ENCODE data around the gene EGFL7. TPM values are rescaled to one million over a fixed set of nuclear protein-coding genes. Genes with fewer than 3 reads are reported as not detected.

Gene EGFL7
- total RNA-seq, 1 donor = 3.3 TPM

DNA sequence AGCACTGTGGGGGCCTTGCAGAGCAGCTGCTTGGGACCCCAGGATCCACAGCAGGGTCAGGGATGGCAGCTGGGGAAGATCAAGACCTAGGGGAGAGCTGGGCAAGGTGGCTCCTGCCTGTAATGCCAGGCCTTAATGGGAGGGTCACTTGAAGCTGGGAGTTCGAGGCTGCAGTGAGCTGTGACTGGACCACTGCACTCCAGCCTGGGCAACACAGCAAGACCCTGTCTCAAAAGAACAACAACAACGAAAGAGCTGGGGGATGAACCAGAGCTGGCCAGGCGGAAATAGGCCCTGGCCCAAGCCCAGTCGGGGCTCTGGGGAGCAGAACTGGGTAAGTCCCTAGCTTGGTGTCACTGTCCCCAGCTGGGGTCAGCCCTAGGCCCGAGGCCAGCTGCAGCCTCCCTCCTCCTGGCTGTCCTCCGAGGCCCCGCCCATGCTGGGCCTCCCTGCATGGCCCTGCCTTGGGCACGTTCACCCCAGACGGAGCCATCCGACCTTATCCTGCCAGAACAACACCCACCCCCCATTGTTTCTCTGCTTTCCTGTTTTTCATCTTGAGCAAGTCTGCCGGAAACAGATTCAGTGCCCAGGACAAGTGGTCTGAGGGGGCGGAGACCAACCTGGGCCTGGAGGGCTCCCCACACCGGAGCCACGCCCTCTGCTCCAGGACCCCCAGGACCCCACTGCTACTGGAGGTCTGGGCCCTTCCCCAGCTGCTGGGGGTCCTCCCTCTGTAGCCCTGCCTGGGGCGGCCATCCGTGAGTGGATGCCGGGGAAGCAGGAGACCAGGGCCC is 51.6 kb downstream of the EGFL7 start:
- H3K4me1 ChIP-seq (ENCODE audit: insufficient read depth, low read length) = no peaks in the 10 kb centered on the region
- H3K4me2 ChIP-seq (ENCODE audit: insufficient read depth, low read length) = no peak overlapping the region
- no peak overlapping the region for H3K27ac ChIP-seq (ENCODE audit: low read depth, low read length)
- H4K20me1 ChIP-seq (ENCODE audit: insufficient read depth, low read length) = no peaks in the 10 kb centered on the region
- H3K79me2 ChIP-seq (ENCODE audit: insufficient read depth, low read length) = no peaks in the 10 kb centered on the region
- TF ChIP-seq, protein P1, sequence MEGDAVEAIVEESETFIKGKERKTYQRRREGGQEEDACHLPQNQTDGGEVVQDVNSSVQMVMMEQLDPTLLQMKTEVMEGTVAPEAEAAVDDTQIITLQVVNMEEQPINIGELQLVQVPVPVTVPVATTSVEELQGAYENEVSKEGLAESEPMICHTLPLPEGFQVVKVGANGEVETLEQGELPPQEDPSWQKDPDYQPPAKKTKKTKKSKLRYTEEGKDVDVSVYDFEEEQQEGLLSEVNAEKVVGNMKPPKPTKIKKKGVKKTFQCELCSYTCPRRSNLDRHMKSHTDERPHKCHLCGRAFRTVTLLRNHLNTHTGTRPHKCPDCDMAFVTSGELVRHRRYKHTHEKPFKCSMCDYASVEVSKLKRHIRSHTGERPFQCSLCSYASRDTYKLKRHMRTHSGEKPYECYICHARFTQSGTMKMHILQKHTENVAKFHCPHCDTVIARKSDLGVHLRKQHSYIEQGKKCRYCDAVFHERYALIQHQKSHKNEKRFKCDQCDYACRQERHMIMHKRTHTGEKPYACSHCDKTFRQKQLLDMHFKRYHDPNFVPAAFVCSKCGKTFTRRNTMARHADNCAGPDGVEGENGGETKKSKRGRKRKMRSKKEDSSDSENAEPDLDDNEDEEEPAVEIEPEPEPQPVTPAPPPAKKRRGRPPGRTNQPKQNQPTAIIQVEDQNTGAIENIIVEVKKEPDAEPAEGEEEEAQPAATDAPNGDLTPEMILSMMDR (IDR thresholded peaks at IDR 0.05; ENCODE audit: extremely low read depth, low read depth, low read length) = no peak
- peak; percentile 79 for DNase-seq (ENCODE audit: insufficient read length, low spot score, missing footprints)
- H3K4me3 ChIP-seq (ENCODE audit: insufficient read depth, low read length) = no peak overlapping the region
- no peaks in the 10 kb centered on the region for H3K36me3 ChIP-seq (ENCODE audit: insufficient read depth, low read length)
- H3K27me3 ChIP-seq (ENCODE audit: insufficient read depth, low read length) = peaks cover 22% of the 10 kb centered on the region
- H2AFZ ChIP-seq (ENCODE audit: low read length) = no peak overlapping the region
- H3K9me3 ChIP-seq (ENCODE audit: low read depth, low read length) = no peaks in the 10 kb centered on the region

DNA sequence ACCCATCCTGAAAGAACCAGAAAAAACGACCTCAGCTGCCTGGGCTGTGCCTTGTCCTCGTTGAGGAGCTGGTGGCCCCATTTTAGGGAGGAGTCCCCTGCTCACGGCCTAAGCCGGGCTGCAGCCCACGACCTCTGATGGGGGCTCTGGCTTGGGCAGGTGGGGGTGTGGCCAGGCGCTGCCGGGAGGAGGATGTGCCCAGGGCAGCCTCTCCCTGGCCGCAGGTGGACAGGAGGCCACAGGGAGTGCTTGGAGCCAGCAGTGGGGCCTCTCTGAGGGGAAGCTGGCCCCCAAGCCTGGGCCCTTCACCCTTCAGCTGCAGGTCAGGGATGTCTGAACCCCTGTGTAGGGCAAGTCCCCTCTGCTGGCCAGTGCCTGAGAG is 52.2 kb downstream of the EGFL7 start:
- TF ChIP-seq, protein P1 (IDR thresholded peaks at IDR 0.05; ENCODE audit: extremely low read depth, low read depth, low read length) = no peak
- H3K36me3 ChIP-seq (ENCODE audit: insufficient read depth, low read length) = no peaks in the 10 kb centered on the region
- H3K79me2 ChIP-seq (ENCODE audit: insufficient read depth, low read length) = no peaks in the 10 kb centered on the region
- no peaks in the 10 kb centered on the region for H3K9me3 ChIP-seq (ENCODE audit: low read depth, low read length)
- no peak overlapping the region for H3K4me3 ChIP-seq (ENCODE audit: insufficient read depth, low read length)
- peaks cover 22% of the 10 kb centered on the region for H3K27me3 ChIP-seq (ENCODE audit: insufficient read depth, low read length)
- DNase-seq (ENCODE audit: insufficient read length, low spot score, missing footprints) = peak; percentile 85
- H3K27ac ChIP-seq (ENCODE audit: low read depth, low read length) = no peak overlapping the region
- H2AFZ ChIP-seq (ENCODE audit: low read length) = no peak overlapping the region
- no peak overlapping the region for H3K4me2 ChIP-seq (ENCODE audit: insufficient read depth, low read length)
- H3K4me1 ChIP-seq (ENCODE audit: insufficient read depth, low read length) = no peaks in the 10 kb centered on the region
- H4K20me1 ChIP-seq (ENCODE audit: insufficient read depth, low read length) = no peaks in the 10 kb centered on the region

DNA sequence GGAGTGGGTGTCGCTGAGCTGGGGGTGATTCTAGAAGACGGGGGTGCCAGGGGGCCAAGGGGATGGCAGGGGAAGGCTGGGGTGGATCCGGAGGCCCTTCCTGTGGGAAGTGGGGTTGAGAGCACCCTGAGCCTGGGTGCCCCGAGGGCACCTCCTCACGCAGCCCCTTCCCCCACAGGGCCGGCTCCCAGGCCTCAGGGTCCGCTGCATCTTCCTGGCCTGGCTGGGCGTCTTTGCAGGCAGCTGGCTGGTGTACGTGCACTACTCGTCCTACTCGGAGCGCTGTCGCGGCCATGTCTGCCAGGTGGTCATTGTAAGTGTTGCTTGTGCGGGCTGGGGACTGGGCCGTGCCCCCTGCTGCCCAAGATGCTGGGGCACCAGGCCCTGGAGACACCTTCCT is 54.7 kb downstream of the EGFL7 start:
- peaks cover 16% of the 10 kb centered on the region for H4K20me1 ChIP-seq (ENCODE audit: insufficient read depth, low read length)
- peaks cover 7% of the 10 kb centered on the region for H3K4me1 ChIP-seq (ENCODE audit: insufficient read depth, low read length)
- no peaks in the 10 kb centered on the region for H3K79me2 ChIP-seq (ENCODE audit: insufficient read depth, low read length)
- H3K4me2 ChIP-seq (ENCODE audit: insufficient read depth, low read length) = no peak overlapping the region
- H3K4me3 ChIP-seq (ENCODE audit: insufficient read depth, low read length) = no peak overlapping the region
- no peak overlapping the region for H2AFZ ChIP-seq (ENCODE audit: low read length)
- DNase-seq (ENCODE audit: insufficient read length, low spot score, missing footprints) = peak; percentile 81
- H3K27ac ChIP-seq (ENCODE audit: low read depth, low read length) = no peak overlapping the region
- no peaks in the 10 kb centered on the region for H3K9me3 ChIP-seq (ENCODE audit: low read depth, low read length)
- H3K36me3 ChIP-seq (ENCODE audit: insufficient read depth, low read length) = no peaks in the 10 kb centered on the region
- TF ChIP-seq, protein P1 (IDR thresholded peaks at IDR 0.05; ENCODE audit: extremely low read depth, low read depth, low read length) = no peak
- H3K27me3 ChIP-seq (ENCODE audit: insufficient read depth, low read length) = peaks cover 13% of the 10 kb centered on the region

DNA sequence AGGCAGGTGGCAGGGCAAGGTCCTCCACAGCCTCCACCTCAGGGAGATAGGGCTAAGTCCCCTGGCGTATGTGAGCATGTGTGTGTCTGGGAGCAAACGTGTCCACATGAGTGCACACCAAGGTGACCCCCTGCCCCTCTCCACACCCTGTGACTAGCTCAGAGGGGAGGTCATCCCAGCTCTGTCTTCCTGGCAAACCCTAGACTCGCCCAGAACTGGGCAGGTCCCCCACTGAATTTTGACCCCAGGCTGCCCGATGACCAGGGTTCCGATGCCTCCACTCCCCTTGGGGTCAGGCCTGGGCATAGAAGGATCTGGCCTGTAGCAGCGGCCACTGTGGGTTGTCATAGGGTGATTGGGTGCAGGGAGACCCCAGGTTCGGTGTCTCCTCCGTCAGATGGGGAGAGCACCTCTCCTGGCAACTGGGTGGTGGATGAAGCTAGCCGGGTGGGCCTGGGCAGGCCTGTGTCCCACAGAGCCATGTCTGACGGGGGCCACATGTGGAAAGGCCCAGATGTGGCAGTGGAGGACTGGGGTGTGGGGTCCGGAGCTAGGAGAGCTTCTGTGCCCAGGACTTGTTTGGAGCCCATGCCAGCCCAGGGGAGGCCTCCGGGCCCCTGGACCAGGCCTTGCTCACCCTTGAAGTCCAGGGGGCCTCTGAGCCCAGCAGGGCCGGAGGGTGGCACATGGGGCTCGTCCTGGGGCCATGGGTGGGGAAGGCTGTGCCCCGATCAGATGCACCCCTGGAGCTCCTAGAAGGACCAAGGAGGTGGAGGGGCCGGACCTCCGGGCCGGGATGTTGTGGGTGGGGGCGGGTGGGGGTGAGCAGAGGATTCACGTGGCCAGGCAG is 55.9 kb downstream of the EGFL7 start:
- Histone ChIP-seq H3K27ac (ENCODE audit: low read depth, low read length) (no peak overlapping the region), H3K9me3 (ENCODE audit: low read depth, low read length) (no peaks in the 10 kb centered on the region), H3K4me2 (ENCODE audit: insufficient read depth, low read length) (no peak overlapping the region), H3K4me1 (ENCODE audit: insufficient read depth, low read length) (peaks cover 7% of the 10 kb centered on the region), H3K27me3 (ENCODE audit: insufficient read depth, low read length) (peaks cover 2% of the 10 kb centered on the region), H3K79me2 (ENCODE audit: insufficient read depth, low read length) (no peaks in the 10 kb centered on the region), H2AFZ (ENCODE audit: low read length) (no peak overlapping the region), H3K4me3 (ENCODE audit: insufficient read depth, low read length) (no peak overlapping the region), H4K20me1 (ENCODE audit: insufficient read depth, low read length) (peaks cover 27% of the 10 kb centered on the region), H3K36me3 (ENCODE audit: insufficient read depth, low read length) (peaks cover 10% of the 10 kb centered on the region)
- TF ChIP-seq, protein P1 (IDR thresholded peaks at IDR 0.05; ENCODE audit: extremely low read depth, low read depth, low read length) = no peak
- DNase-seq (ENCODE audit: insufficient read length, low spot score, missing footprints) = peak; percentile 91
